ENCODE data around the gene DDX54. TPM values are rescaled to one million over a fixed set of nuclear protein-coding genes. Genes with fewer than 3 reads are reported as not detected.

Gene DDX54
- polyA plus RNA-seq, 3 donors = 7.9 to 32.2 (median 13.6) TPM

DNA sequence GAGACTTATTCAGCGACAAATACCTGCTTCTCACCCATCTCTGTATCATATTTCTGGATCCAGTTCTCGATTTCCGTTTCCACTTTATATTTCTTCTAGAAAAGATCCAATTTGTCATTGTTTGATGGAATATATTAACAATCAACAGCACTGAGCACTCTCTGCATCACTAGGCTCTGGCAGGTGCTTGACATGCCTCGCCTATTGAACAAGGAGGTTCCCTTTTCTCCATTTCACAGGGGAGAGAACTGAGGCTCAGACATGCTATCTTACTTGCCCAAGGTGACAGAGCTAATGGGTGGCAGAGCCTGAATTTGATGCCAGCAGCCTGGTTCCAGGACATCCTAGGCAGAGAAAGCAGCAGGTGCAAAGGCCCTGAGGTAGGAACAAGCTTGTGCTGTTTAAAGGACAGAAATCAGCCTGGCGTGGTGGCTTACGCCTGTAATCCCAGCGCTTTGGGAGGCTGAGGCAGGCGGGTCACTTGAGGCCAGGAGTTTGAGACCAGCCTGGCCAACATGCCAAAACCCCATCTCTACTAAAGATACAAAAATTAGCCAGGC, 12.3 kb upstream of the DDX54 start:
- no peak for DNase-seq
- no peak overlapping the region for H3K9ac ChIP-seq (ENCODE audit: insufficient read depth, low read length, poor library complexity, severe bottlenecking)
- no peak overlapping the region for H3K4me2 ChIP-seq (replicated peaks; ENCODE audit: extremely low read depth, low read length, poor library complexity, severe bottlenecking)
- H3K27ac ChIP-seq (ENCODE audit: low read depth in 1 of 2, low read length in 2 of 2) = no peak overlapping the region
- TF ChIP-seq, protein P1, sequence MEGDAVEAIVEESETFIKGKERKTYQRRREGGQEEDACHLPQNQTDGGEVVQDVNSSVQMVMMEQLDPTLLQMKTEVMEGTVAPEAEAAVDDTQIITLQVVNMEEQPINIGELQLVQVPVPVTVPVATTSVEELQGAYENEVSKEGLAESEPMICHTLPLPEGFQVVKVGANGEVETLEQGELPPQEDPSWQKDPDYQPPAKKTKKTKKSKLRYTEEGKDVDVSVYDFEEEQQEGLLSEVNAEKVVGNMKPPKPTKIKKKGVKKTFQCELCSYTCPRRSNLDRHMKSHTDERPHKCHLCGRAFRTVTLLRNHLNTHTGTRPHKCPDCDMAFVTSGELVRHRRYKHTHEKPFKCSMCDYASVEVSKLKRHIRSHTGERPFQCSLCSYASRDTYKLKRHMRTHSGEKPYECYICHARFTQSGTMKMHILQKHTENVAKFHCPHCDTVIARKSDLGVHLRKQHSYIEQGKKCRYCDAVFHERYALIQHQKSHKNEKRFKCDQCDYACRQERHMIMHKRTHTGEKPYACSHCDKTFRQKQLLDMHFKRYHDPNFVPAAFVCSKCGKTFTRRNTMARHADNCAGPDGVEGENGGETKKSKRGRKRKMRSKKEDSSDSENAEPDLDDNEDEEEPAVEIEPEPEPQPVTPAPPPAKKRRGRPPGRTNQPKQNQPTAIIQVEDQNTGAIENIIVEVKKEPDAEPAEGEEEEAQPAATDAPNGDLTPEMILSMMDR (IDR thresholded peaks at IDR 0.05) = no peak
- Mint-ChIP-seq H3K4me1 (peaks cover 49% of the 10 kb centered on the region), H3K27ac (peak overlapping the region in 3 of 7 donors; percentile 36 to 48 (median 37)), H3K9me3 (peaks cover 0 to 4% (median 0%) of the 10 kb centered on the region in 7 donors), H3K27me3 (ENCODE audit: low read depth in 3 of 3) (peaks cover 0 to 1% (median 1%) of the 10 kb centered on the region in 3 donors), H3K4me3 (no peak overlapping the region), H3K36me3 (peaks cover 4 to 12% of the 10 kb centered on the region in 2 donors)
- peaks cover 42 to 43% of the 10 kb centered on the region in 2 donors for H3K4me1 ChIP-seq (ENCODE audit: control insufficient read depth in 1 of 2, insufficient read depth in 2 of 2, low read length in 2 of 2)
- 97% methylated on average over 4 of the region's 8 CpGs for WGBS (ENCODE audit: insufficient coverage)
- H2AFZ ChIP-seq (ENCODE audit: insufficient read depth, low read depth, low read length, poor library complexity, severe bottlenecking) = no peak overlapping the region
- H4K20me1 ChIP-seq (ENCODE audit: insufficient read depth, low read length) = no peaks in the 10 kb centered on the region
- H3K36me3 ChIP-seq (replicated peaks in 1 of 2; ENCODE audit: control insufficient read depth in 1 of 2, insufficient read depth in 2 of 2, low read length in 2 of 2) = peaks cover 0 to 5% of the 10 kb centered on the region in 2 donors
- H3K27me3 ChIP-seq (ENCODE audit: control insufficient read depth in 2 of 2, insufficient read depth in 2 of 2, low read length in 2 of 2) = no peaks in the 10 kb centered on the region
- no peak overlapping the region for H3K4me3 ChIP-seq (replicated peaks in 1 of 3; ENCODE audit: low read depth in 2 of 3, low read length in 3 of 3)
- intact Hi-C loops (cut with micrococcal nuclease) = loop anchor here (5.0 to 10.0 kb wide), 3 partner anchors 40 to 77 kb away; no protein-coding TSS in a partner anchor
- H3K79me2 ChIP-seq (ENCODE audit: insufficient read depth, low read length) = no peaks in the 10 kb centered on the region
- no peaks in the 10 kb centered on the region for H3K9me3 ChIP-seq (replicated peaks in 1 of 2; ENCODE audit: control insufficient read depth in 1 of 2, insufficient read depth in 1 of 2, low read length in 2 of 2)

DNA sequence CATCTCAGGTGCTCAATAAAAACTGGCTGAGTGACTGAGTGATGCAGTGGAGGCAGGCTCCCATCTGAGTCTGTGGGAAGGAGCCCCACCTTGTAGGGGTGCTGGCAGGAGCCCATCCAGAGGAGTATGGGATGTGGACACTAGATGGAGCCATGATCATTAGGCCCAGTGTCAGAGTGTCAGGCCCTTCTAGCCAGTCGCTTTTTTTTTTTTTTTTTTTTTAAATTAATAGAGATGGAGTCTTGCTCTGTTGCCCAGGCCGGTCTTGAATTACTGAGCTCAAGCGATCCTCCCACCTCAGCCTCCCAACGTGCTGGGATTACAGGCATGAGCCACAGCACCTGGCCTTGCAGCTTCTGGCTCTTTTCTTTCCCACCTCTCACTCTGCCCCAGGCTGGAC, 11.7 kb upstream of the DDX54 start:
- Histone ChIP-seq H3K27me3 (ENCODE audit: control insufficient read depth in 2 of 2, insufficient read depth in 2 of 2, low read length in 2 of 2) (no peaks in the 10 kb centered on the region), H3K4me3 (replicated peaks in 1 of 3; ENCODE audit: low read depth in 2 of 3, low read length in 3 of 3) (no peak overlapping the region), H3K27ac (ENCODE audit: low read depth in 1 of 2, low read length in 2 of 2) (no peak overlapping the region), H3K4me2 (replicated peaks; ENCODE audit: extremely low read depth, low read length, poor library complexity, severe bottlenecking) (no peak overlapping the region), H3K9ac (ENCODE audit: insufficient read depth, low read length, poor library complexity, severe bottlenecking) (no peak overlapping the region), H3K79me2 (ENCODE audit: insufficient read depth, low read length) (no peaks in the 10 kb centered on the region), H3K36me3 (replicated peaks in 1 of 2; ENCODE audit: control insufficient read depth in 1 of 2, insufficient read depth in 2 of 2, low read length in 2 of 2) (peaks cover 4 to 11% of the 10 kb centered on the region in 2 donors), H4K20me1 (ENCODE audit: insufficient read depth, low read length) (no peaks in the 10 kb centered on the region), H2AFZ (ENCODE audit: insufficient read depth, low read depth, low read length, poor library complexity, severe bottlenecking) (no peak overlapping the region), H3K9me3 (replicated peaks in 1 of 2; ENCODE audit: control insufficient read depth in 1 of 2, insufficient read depth in 1 of 2, low read length in 2 of 2) (no peaks in the 10 kb centered on the region), H3K4me1 (ENCODE audit: control insufficient read depth in 1 of 2, insufficient read depth in 2 of 2, low read length in 2 of 2) (peaks cover 35 to 37% of the 10 kb centered on the region in 2 donors)
- intact Hi-C loops (cut with micrococcal nuclease) = loop anchor here (5.0 to 10.0 kb wide), 3 partner anchors 40 to 78 kb away; no protein-coding TSS in a partner anchor
- H3K36me3 Mint-ChIP-seq = peaks cover 10 to 18% of the 10 kb centered on the region in 2 donors
- TF ChIP-seq, protein P1 (IDR thresholded peaks at IDR 0.05) = peak; percentile 79
- no peak overlapping the region for H3K4me3 Mint-ChIP-seq
- peak overlapping the region in 2 of 7 donors; percentile 37 to 43 for H3K27ac Mint-ChIP-seq
- H3K4me1 Mint-ChIP-seq = peaks cover 43% of the 10 kb centered on the region
- peaks cover 0 to 1% (median 1%) of the 10 kb centered on the region in 3 donors for H3K27me3 Mint-ChIP-seq (ENCODE audit: low read depth in 3 of 3)
- peaks cover 0 to 4% (median 0%) of the 10 kb centered on the region in 7 donors for H3K9me3 Mint-ChIP-seq
- peak; percentile 76 to 85 (median 80) for DNase-seq
- WGBS (ENCODE audit: insufficient coverage) = 25% methylated on average over 3 of the region's 4 CpGs
